HTERT RPE-1 (cell line): Measurements from ENCODE around the gene PCIF1.
"Not testable (repeated sequence)": the region's sequence is repeated elsewhere in the genome, so short reads cannot be mapped to it uniquely, and the experiment has no call there.

ENCODE experiments used
- in situ Hi-C: fragments of 300-500 bp; cut with MboI; formaldehyde crosslinking; loops from 4 replicates; pipeline ENCODE4 v1.14.3; 2020; ENCODE audit warnings: low sequenced_read_pairs

Gene PCIF1

GRCh38 chr20:45988830-45989229 lies 54.3 kb downstream of the PCIF1 start:
- in situ Hi-C loops = not testable (repeated sequence)

GRCh38 chr20:45991616-45992015 lies 57.1 kb downstream of the PCIF1 start:
- in situ Hi-C loops = no loop called here

- in situ Hi-C loops = no loop called here
These were observed 58.9 kb downstream of the PCIF1 start for GRCh38 chr20:45993197-45993951.

GRCh38 chr20:45994761-45995493 lies 60.4 kb downstream of the PCIF1 start:
- in situ Hi-C loops = no loop called here

- in situ Hi-C loops = not testable (repeated sequence)
These were observed 61.1 kb downstream of the PCIF1 start for GRCh38 chr20:45995495-45996097.

- in situ Hi-C loops = no loop called here
These were observed 62.7 kb downstream of the PCIF1 start for GRCh38 chr20:45997187-45997586.
